Panc1 (cell line): ENCODE data around the gene HPCAL1. TPM values are rescaled to one million over a fixed set of nuclear protein-coding genes. Genes with fewer than 3 reads are reported as not detected.
A peak's percentile ranks its signal among the peaks of the same experiment; 100 is the strongest.

Experiments used
- ATAC-seq: fragments of 200-7000 bp; cut with Tn5 transposase; 2 replicates; pipeline ENCODE4 v1.9.1; 2020; ENCODE audit warnings: mild to moderate bottlenecking, moderate library complexity
- BruUV-seq: library from RNA; stranded (reverse); fragments of 400-500 nt; replicated peaks from 2 replicates; lab custom pipeline; 2021; lab: Mats Ljungman, UMichigan
- CTCF ChIA-PET: fragments of 300-600 bp; sonication (Branson Sonifier 250); formaldehyde crosslinking; loops from one replicate; lab custom pipeline; 2022; ENCODE audit warnings: antibody characterized with exemption; lab: Charles Lee
- POLR2A ChIA-PET: fragments of 300-600 bp; sonication (Branson Sonifier 250); formaldehyde crosslinking; loops from one replicate; lab custom pipeline; 2022; ENCODE audit warnings: antibody characterized with exemption; lab: Charles Lee
- DNase-seq: peaks from one replicate; pipeline ENCODE4 v3.0.0-alpha.2; 2010; ENCODE audit warnings: low read depth, low spot score
- H3K27ac ChIP-seq: 2 replicates; pipeline ENCODE4 v1.5.1; 2011; ENCODE audit warnings: mild to moderate bottlenecking, low read length, inconsistent platforms
- H3K27me3 ChIP-seq: fragments of 200-500 bp; sonication (Bioruptor generic); 2 replicates; pipeline ENCODE4 v1.6.0; 2014; ENCODE audit warnings: low read length, inconsistent platforms; ENCODE audit not compliant: control insufficient read depth, insufficient read depth
- H3K36me3 ChIP-seq: fragments of 200-500 bp; sonication (Bioruptor generic); 2 replicates; pipeline ENCODE4 v1.5.1; 2014; ENCODE audit warnings: inconsistent platforms, mild to moderate bottlenecking, low read length, moderate library complexity; ENCODE audit not compliant: control insufficient read depth, insufficient read depth
- H3K4me1 ChIP-seq: 2 replicates; pipeline ENCODE4 v1.5.1; 2011; ENCODE audit warnings: inconsistent platforms, mild to moderate bottlenecking, low read length, moderate library complexity; ENCODE audit not compliant: control insufficient read depth, insufficient read depth
- H3K4me3 ChIP-seq, 2 experiments: 2 replicates each; pipeline ENCODE4 v1.5.1; 2011 to 2012; ENCODE audit warnings: low read depth in 2 of 2, low read length in 2 of 2, mild to moderate bottlenecking in 2 of 2, inconsistent platforms in 1 of 2, moderate library complexity in 1 of 2
- H3K9me3 ChIP-seq: fragments of 200-500 bp; sonication (Bioruptor generic); 2 replicates; pipeline ENCODE4 v1.5.1; 2014; ENCODE audit warnings: low read depth, mild to moderate bottlenecking, inconsistent platforms, low read length, moderate library complexity; ENCODE audit not compliant: control insufficient read depth, insufficient read depth
- POLR2AphosphoS5 ChIP-seq: IDR thresholded peaks from 2 replicates; pipeline ENCODE4 v1.6.1; 2012; ENCODE audit warnings: mild to moderate bottlenecking, low read depth, low read length, moderate library complexity
- REST ChIP-seq, 2 experiments: IDR thresholded peaks; 2 replicates each; pipeline ENCODE4 v1.6.1; 2011 to 2012; ENCODE audit warnings: low read depth in 2 of 2, control low read depth in 1 of 2, low read length in 1 of 2, mild to moderate bottlenecking in 1 of 2, moderate library complexity in 1 of 2; ENCODE audit not compliant: insufficient read depth in 1 of 2
- SIN3A ChIP-seq: IDR thresholded peaks from 2 replicates; pipeline ENCODE4 v1.6.1; 2012; ENCODE audit warnings: low read depth, mild to moderate bottlenecking, low read length, moderate library complexity, borderline replicate concordance; ENCODE audit not compliant: insufficient read depth
- TCF7L2 ChIP-seq: IDR thresholded peaks from 2 replicates; pipeline ENCODE4 v1.6.1; 2011; ENCODE audit warnings: mild to moderate bottlenecking, low read depth, low read length, inconsistent platforms
- in situ Hi-C: cut with HindIII; loops from 2 replicates; pipeline ENCODE4 v1.10.0; 2016; ENCODE audit warnings: low sequenced_read_pairs, low pct_unique_long_range_greater_than_20kb
- intact Hi-C: fragments of 100-400 bp; cut with micrococcal nuclease; formaldehyde crosslinking; loops from one replicate; pipeline ENCODE4 v1.10.0; 2022; ENCODE audit not compliant: unreplicated experiment
- total RNA-seq: library from RNA; stranded (reverse); gene quantifications from one replicate; pipeline ENCODE4 v1.2.1, GENCODE V29; 2021; ENCODE audit not compliant: unreplicated experiment
- TF ChIP-seq, protein P1 (sequence below): fragments of 450-650 bp; IDR thresholded peaks from 2 replicates; pipeline ENCODE4 v1.5.1; 2017; ENCODE audit warnings: mild to moderate bottlenecking

HPCAL1 gene
- total RNA-seq, 1 experiment from 2014 or later = 234 TPM

DNA sequence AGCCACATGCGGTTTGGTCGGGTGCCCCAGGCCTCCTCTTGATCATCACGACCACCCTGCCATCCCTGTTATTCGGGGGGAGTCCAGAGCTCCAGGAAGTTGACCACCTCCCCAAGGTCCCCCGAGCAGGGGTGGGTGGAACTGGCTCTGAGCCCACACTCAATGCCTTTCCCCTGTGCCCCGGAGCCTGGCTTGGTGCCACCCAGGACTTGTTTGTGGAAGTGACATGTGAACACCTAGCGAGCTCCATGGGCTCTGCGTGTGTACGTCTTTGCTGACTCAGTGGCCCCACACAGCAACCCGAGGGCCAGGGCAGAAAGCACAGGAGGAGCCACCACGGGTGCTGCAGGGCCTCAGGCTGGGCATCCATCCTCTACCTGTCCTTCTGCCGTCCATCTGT is 112.9 kb downstream of the HPCAL1 start:
- no peaks in the 10 kb centered on the region for H3K27me3 ChIP-seq
- intact Hi-C loops = no loop called here
- H3K27ac ChIP-seq = peak overlapping the region; percentile 83
- TF ChIP-seq POLR2AphosphoS5 = no peak
- no peak for TF ChIP-seq REST (IDR thresholded peaks at IDR 0.05; ENCODE audit: insufficient read depth in 1 of 2, low read depth in 2 of 2, low read length in 1 of 2)
- TF ChIP-seq SIN3A = no peak
- TF ChIP-seq, protein P1, sequence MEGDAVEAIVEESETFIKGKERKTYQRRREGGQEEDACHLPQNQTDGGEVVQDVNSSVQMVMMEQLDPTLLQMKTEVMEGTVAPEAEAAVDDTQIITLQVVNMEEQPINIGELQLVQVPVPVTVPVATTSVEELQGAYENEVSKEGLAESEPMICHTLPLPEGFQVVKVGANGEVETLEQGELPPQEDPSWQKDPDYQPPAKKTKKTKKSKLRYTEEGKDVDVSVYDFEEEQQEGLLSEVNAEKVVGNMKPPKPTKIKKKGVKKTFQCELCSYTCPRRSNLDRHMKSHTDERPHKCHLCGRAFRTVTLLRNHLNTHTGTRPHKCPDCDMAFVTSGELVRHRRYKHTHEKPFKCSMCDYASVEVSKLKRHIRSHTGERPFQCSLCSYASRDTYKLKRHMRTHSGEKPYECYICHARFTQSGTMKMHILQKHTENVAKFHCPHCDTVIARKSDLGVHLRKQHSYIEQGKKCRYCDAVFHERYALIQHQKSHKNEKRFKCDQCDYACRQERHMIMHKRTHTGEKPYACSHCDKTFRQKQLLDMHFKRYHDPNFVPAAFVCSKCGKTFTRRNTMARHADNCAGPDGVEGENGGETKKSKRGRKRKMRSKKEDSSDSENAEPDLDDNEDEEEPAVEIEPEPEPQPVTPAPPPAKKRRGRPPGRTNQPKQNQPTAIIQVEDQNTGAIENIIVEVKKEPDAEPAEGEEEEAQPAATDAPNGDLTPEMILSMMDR = no peak
- no peak for TF ChIP-seq TCF7L2
- no peaks in the 10 kb centered on the region; the same call in 1 of the 2 replicates for H3K36me3 ChIP-seq
- H3K9me3 ChIP-seq = no peaks in the 10 kb centered on the region
- CTCF ChIA-PET = interaction anchor here (0.6 kb wide), 1 partner anchor 243 kb away, joined by 5 read pairs; no protein-coding TSS in a partner anchor
- in situ Hi-C loops = no loop called here
- no TSS peak for BruUV-seq
- POLR2A ChIA-PET = no interaction called here
- no peak for ATAC-seq
- peaks cover 69% of the 10 kb centered on the region for H3K4me1 ChIP-seq
- DNase-seq = no peak
- H3K4me3 ChIP-seq = no peak overlapping the region

DNA sequence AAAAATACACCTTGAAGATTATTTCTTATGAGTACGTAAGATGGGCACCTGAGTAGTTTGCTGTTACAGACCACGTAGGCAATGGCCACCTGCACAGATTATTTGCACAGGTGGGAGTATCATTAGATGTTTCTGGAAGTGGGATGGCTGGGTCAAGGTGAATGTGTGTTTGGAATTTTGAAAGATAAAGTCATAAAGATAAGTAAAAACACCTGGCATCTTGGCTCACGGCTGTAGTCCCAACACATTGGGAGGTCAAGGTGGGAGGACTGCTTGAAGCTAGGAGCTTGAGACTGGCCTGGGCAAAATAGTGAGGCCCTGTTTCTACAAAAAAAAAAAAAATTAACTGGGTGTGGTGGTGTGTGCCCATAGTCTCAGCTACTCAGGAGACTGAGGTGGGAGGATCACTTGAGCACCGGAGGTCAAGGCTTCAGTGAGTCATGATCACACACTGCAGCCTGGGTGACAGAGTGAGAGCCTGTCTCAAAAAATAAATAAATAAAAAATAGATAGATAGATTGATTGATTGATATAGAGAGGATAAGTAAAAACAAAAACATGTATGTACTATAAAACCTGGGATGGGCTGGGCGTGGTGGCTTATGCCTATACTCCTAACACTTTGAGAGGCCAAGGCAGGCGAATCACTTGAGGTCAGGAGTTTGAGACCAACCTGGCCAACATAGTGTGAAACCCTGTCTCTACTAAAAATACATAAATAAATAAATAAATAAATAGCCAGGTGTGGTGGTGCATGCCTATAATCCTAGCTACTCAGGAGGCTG is 115.0 kb downstream of the HPCAL1 start:
- CTCF ChIA-PET = interaction anchor here (0.7 kb wide), 1 partner anchor 15 kb away, joined by 3 read pairs; no protein-coding TSS in a partner anchor
- POLR2A ChIA-PET = interaction anchor here (0.6 kb wide), 2 partner anchors 10 to 55 kb away, joined by 3 read pairs; no protein-coding TSS in a partner anchor

More for the DNA sequence above, 115.0 kb downstream of the HPCAL1 start:
- Histone ChIP-seq H3K36me3 (no peaks in the 10 kb centered on the region), H3K4me3 (no peak overlapping the region), H3K4me1 (peaks cover 72% of the 10 kb centered on the region), H3K27ac (peak overlapping the region; percentile 83), H3K27me3 (no peaks in the 10 kb centered on the region), H3K9me3 (no peaks in the 10 kb centered on the region)
- TF ChIP-seq TCF7L2 = peak; percentile 73
- TF ChIP-seq, protein P1 = no peak
- TF ChIP-seq POLR2AphosphoS5 = peak; percentile 39; the same call in 1 of the 2 replicates
- TF ChIP-seq SIN3A = no peak
- no peak for TF ChIP-seq REST (IDR thresholded peaks at IDR 0.05; ENCODE audit: insufficient read depth in 1 of 2, low read depth in 2 of 2, low read length in 1 of 2)
- no TSS peak for BruUV-seq
- DNase-seq (no peak), ATAC-seq (peak; percentile 68)
- in situ Hi-C loops = no loop called here
- intact Hi-C loops = no loop called here
